Neuron (in vitro differentiated cells): Measurements from ENCODE around the gene EIF4E1B.

Experiments used
- H2AFZ ChIP-seq: one replicate; pipeline ENCODE4 v1.6.1; 2013; ENCODE audit warnings: low read depth, mild to moderate bottlenecking, inconsistent platforms, low read length, moderate library complexity
- H3K27me3 ChIP-seq: one replicate; pipeline ENCODE4 v1.6.1; 2013; ENCODE audit warnings: low read length; ENCODE audit not compliant: insufficient read depth
- H3K36me3 ChIP-seq: one replicate; pipeline ENCODE4 v1.6.1; 2013; ENCODE audit warnings: low read length; ENCODE audit not compliant: insufficient read depth
- H3K4me1 ChIP-seq: one replicate; pipeline ENCODE4 v1.6.1; 2013; ENCODE audit warnings: low read length; ENCODE audit not compliant: insufficient read depth
- H3K4me3 ChIP-seq: 2 replicates; pipeline ENCODE4 v1.5.1; 2013; ENCODE audit warnings: mild to moderate bottlenecking, low read length, moderate library complexity
- H3K9me3 ChIP-seq: one replicate; pipeline ENCODE4 v1.6.1; 2013; ENCODE audit warnings: low read length

Gene EIF4E1B

DNA sequence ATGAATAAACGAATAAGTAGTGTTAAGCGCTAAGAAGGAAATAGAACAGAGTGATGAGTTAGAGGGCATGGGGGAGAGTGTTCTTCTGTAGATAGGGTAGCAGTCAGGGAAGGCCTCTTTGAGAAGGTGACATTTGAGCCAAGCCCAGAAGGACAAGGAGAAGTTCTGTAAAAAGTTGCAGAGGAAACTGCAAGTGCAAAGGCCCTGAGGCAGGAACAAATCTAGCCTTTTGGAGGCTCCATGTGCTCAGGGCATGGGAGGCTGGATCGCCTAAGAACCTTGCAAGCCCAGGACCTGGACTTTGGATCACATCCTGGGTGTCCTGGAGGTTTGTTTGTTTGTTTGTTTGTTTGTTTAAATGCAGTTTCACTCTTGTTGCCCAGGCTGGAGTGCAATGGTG is 8.0 kb downstream of the EIF4E1B start:
- peaks cover 63% of the 10 kb centered on the region for H3K27me3 ChIP-seq
- H3K4me3 ChIP-seq, result no peak overlapping the region
- no peaks in the 10 kb centered on the region for H3K9me3 ChIP-seq
- H3K4me1 ChIP-seq, result no peaks in the 10 kb centered on the region
- no peak overlapping the region for H2AFZ ChIP-seq
- H3K36me3 ChIP-seq, result no peaks in the 10 kb centered on the region

GRCh38 chr5:176639208-176639607 is 8.7 kb downstream of the EIF4E1B start:
- Histone ChIP-seq H3K27me3 (peaks cover 66% of the 10 kb centered on the region), H3K9me3 (no peaks in the 10 kb centered on the region), H3K4me3 (no peak overlapping the region), H3K36me3 (no peaks in the 10 kb centered on the region), H3K4me1 (no peaks in the 10 kb centered on the region), H2AFZ (no peak overlapping the region)

DNA sequence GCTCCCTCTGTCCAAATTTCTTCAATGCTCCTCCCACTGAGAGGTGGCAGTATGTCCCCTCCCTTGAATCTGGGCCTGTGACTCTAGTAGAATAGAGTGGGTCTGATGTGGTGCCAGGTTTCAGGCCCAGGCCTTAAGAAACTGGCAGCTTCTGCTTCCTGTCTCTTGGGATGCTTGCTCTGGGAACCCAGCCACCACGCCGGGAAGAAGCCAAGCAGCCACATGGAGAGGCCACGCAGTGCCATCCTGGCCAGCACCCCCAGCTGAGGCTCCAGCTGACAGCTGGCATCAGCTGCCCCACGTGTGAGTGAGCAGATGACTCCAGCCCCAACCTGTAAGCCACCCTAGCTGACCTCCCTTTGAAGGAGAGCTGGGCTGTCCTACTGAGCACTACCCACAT is 9.5 kb downstream of the EIF4E1B start:
- Histone ChIP-seq H3K4me3 (no peak overlapping the region), H3K9me3 (no peaks in the 10 kb centered on the region), H3K4me1 (no peaks in the 10 kb centered on the region), H2AFZ (no peak overlapping the region), H3K27me3 (peaks cover 69% of the 10 kb centered on the region), H3K36me3 (no peaks in the 10 kb centered on the region)

- Histone ChIP-seq H2AFZ (no peak overlapping the region), H3K9me3 (no peaks in the 10 kb centered on the region), H3K27me3 (peaks cover 69% of the 10 kb centered on the region)
Observed at GRCh38 chr5:176640616-176641015, 10.1 kb downstream of the EIF4E1B start.

GRCh38 chr5:176642675-176643490 is 12.4 kb downstream of the EIF4E1B start:
- H3K9me3 ChIP-seq, result no peaks in the 10 kb centered on the region
- H3K4me1 ChIP-seq, result no peaks in the 10 kb centered on the region
- H3K27me3 ChIP-seq, result peaks cover 59% of the 10 kb centered on the region
- no peak overlapping the region for H2AFZ ChIP-seq
- H3K4me3 ChIP-seq, result no peak overlapping the region
- no peaks in the 10 kb centered on the region for H3K36me3 ChIP-seq

More at GRCh38 chr5:176640616-176641015, 10.1 kb downstream of the EIF4E1B start:
- Histone ChIP-seq H3K4me3 (no peak overlapping the region), H3K36me3 (no peaks in the 10 kb centered on the region), H3K4me1 (no peaks in the 10 kb centered on the region)

DNA sequence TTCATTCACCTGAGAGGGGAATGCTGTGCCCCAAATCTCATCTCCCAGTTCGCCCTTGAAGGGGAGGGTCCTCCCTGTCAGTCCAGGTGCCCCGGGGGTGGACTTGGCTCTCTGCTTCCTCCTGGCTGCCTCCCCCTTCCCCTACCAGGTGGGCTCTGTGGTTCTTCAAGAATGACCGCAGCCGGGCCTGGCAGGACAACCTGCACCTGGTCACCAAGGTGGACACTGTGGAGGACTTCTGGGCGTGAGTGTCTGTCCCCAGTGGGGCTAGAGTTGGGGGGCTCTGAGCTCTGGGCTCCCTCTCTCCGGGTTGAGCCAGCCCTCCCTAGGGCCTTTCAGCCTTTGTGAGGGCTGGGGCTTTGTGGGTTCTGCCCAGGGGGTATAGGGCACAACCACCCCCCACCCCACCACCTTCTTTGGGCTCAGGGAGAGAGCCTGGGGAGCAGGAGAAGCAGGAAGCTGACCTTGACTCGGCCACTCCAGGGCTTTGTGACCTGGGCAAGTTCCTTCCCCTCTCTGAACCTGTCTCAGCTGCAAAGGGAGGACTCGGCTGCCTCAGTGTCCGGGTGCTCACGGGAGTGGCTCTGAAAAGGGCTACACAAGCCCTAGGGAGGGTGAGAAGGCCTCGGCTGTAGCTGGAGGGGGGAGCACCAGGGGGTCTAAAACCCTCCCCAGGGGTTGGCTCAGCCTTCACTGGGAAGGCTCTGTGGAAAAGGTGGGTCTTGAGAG is 13.2 kb downstream of the EIF4E1B start:
- H3K27me3 ChIP-seq, result peaks cover 51% of the 10 kb centered on the region
- no peak overlapping the region for H3K4me3 ChIP-seq
- H3K4me1 ChIP-seq, result peaks cover 6% of the 10 kb centered on the region
- no peaks in the 10 kb centered on the region for H3K36me3 ChIP-seq
- H2AFZ ChIP-seq, result no peak overlapping the region
- H3K9me3 ChIP-seq, result no peaks in the 10 kb centered on the region

GRCh38 chr5:176644294-176644693 is 13.8 kb downstream of the EIF4E1B start:
- H3K4me1 ChIP-seq, result peaks cover 8% of the 10 kb centered on the region
- H3K4me3 ChIP-seq, result no peak overlapping the region
- peaks cover 46% of the 10 kb centered on the region for H3K27me3 ChIP-seq
- no peak overlapping the region for H2AFZ ChIP-seq
- H3K36me3 ChIP-seq, result no peaks in the 10 kb centered on the region
- no peaks in the 10 kb centered on the region for H3K9me3 ChIP-seq

DNA sequence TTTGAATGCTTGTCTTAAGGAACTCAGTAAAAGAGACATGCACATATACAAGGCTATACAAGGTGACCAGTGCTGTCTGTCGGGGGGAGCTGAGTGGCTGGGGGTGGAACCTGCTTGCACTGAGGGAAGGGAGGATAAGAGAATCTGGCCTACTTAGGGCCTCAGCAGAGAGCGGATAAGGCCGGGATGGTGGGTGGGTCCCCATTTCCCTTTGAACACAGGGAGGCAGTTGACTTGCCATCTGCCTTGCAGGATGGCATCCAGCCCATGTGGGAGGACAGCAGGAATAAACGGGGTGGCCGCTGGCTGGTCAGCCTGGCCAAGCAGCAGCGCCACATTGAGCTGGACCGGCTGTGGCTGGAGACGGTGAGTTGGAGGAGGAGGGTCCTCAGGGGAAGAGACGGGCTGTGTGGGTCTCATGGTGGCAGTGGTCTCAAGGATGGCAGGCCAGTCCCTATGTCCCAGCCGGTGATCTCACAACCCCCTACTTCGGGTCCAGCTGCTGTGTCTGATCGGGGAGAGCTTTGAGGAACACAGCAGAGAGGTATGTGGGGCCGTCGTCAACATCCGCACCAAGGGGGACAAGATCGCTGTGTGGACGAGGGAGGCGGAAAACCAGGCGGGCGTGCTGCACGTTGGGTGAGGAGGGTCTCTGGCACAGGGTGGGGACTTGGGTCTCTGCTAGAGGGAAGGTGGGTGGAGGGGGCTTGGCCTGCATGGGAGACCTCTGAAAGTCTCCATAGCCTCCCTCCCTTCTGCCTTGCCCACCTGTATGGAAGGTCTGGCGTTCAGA is 14.6 kb downstream of the EIF4E1B start:
- H3K36me3 ChIP-seq, result no peaks in the 10 kb centered on the region
- H3K9me3 ChIP-seq, result no peaks in the 10 kb centered on the region
- peaks cover 41% of the 10 kb centered on the region for H3K27me3 ChIP-seq
- H3K4me1 ChIP-seq, result peaks cover 8% of the 10 kb centered on the region
- H2AFZ ChIP-seq, result no peak overlapping the region
- H3K4me3 ChIP-seq, result no peak overlapping the region

DNA sequence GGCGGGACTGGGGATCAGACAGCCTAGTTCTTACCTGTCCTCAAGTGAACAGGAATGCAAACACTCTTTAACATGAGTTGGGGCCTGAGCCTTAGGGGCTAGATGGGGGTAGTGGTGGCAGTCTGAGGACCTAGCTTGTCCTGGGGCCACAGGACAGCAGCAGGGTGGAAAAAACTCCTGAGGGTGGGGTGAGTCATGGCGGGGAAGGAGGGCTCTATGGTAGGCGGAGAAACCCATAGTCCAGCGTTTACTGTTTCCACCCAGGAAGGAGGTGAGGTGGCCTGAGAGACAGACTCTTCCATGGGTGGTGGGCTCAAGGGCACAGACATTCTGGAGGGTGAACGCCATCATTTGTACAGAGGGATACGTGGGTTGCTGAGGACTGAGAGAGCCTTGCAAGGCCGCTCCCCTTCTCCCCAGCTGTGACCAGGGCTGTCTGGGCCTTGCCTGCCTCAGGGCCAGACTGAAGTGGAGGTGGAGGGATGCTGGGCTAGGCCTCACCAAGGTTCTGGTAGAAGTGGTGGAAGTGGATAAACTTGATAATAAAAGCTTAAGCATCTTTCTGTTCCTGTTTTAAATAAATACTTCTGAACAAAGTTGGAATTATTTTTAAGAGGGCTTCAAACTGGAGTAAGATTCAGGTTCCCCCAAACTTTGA is 15.7 kb downstream of the EIF4E1B start:
- H2AFZ ChIP-seq, result peak overlapping the region; percentile 24
- peaks cover 36% of the 10 kb centered on the region for H3K27me3 ChIP-seq
- peaks cover 8% of the 10 kb centered on the region for H3K4me1 ChIP-seq
- no peaks in the 10 kb centered on the region for H3K9me3 ChIP-seq
- peak overlapping the region; percentile 51 for H3K4me3 ChIP-seq
- H3K36me3 ChIP-seq, result no peaks in the 10 kb centered on the region

DNA sequence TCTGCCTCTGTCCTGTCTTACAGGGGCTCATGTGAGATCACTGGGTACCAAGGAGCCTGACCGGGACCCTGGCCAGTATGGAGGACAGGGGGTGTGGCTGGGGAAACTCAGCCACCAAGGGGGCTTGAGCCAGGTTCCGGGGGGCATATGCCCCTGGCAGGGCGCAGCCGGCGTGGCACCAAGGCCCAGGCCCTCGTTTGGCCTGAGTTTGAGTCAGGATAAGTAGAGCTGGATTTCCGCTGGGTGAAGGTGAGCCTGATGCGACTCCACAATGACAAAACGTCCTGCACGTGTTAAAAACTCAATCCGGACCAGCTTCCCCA is 16.2 kb downstream of the EIF4E1B start:
- no peaks in the 10 kb centered on the region for H3K36me3 ChIP-seq
- H3K27me3 ChIP-seq, result peaks cover 31% of the 10 kb centered on the region
- H3K4me1 ChIP-seq, result peaks cover 8% of the 10 kb centered on the region
- peak overlapping the region; percentile 24 for H2AFZ ChIP-seq
- H3K9me3 ChIP-seq, result no peaks in the 10 kb centered on the region
- H3K4me3 ChIP-seq, result peak overlapping the region; percentile 51

DNA sequence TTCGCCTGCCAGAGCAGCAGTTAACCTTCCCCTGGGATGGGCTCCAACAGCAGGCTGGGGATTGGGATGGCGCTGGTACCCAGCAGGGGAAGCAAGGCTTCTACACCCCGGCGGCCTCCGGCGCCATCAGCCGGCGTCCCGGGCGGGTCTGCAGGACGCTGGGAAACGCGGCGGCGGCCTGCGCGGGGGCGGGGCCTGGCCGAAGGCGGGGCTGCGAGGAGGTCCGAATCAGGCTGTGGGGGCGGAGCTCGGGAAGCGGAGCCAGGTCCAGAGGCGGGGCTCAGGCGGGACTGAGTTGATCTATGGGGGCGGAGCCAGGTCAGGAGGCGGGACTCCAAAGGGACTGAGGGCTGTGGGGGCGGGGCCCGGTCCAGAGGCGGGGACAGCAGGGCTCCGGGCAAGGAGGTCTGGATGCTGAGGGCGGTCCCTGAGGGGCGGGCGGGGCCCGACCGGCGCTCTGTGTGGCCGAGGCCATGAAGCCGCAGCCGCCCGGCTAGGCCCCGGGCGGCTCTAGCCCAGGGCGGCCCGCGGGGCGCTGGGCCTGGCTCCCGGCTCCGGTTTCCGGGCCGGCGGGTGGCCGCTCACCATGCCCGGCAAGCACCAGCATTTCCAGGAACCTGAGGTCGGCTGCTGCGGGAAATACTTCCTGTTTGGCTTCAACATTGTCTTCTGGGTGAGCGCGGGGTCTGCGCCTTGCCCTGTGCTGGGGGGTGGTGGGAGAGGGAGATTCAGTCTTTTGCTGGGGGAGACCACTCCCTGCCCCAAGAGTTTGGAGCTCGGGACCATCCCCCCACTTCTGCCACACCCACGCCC is 16.8 kb downstream of the EIF4E1B start, which contains the start of gene TSPAN17:
Gene TSPAN17 (plus strand): TSS at position 455 of the 813 bp plus-strand sequence. CDS start 132 bp downstream, at position 587.
- Histone ChIP-seq H3K4me1 (peaks cover 8% of the 10 kb centered on the region), H3K9me3 (no peaks in the 10 kb centered on the region), H3K27me3 (peaks cover 26% of the 10 kb centered on the region), H3K4me3 (peak within 1 kb of the TSS; percentile 94), H3K36me3 (no peaks in the 10 kb centered on the region), H2AFZ (peak within 1 kb of the TSS; percentile 85)
